GM19372 (cell line): ENCODE data around the gene MSI2.

Experiments
- ATAC-seq: cut with Tn5 transposase; IDR thresholded peaks from one replicate; pipeline ENCODE4 v1.9.1; 2021; ENCODE audit warnings: mild to moderate bottlenecking, low read depth, moderate library complexity; ENCODE audit not compliant: unreplicated experiment

Gene MSI2

DNA sequence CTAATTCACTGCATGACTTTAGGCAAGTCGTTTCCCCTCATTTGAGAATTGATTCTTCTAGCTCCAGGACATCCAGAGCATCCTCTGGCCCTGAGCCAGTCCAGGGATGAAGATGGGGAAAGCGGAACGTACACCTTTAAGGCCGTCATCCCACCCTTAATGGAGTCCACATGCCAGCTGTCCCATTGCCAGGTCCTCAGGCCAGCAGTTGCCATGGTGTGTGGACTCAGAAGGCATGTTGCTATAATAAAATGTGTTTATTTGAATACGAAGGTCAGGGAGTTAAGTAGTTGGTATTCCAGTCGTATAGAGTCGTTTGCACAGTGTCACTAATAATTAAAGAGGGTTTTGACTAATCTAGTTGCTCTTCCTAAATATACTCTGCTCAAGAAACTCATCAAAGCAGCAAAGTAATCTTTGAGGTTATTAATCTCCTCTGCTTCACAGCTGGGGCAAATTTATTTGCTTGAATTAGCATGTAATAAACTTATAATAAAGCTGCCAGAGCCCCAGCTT, 458.4 kb downstream of the MSI2 start:
- ATAC-seq: no peak

DNA sequence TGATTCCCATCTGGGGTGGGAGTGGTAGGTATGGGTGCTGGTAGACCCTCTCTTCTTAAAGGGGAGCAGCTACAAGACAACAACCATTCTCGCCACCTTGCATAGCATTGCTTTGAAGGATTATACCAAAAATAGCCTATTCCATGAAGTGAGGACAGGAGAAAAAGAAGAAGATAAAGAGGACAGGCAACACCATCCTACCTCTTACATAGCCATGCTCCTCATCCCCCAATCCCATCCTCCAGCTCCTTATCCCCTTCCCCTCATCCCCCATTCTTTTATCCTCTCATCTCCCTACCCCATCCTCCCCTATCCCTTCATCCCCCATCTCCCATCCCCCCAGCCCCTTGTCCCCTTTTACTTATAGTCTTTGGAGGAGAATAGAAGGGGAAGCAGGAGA, 459.7 kb downstream of the MSI2 start:
- ATAC-seq: no peak

DNA sequence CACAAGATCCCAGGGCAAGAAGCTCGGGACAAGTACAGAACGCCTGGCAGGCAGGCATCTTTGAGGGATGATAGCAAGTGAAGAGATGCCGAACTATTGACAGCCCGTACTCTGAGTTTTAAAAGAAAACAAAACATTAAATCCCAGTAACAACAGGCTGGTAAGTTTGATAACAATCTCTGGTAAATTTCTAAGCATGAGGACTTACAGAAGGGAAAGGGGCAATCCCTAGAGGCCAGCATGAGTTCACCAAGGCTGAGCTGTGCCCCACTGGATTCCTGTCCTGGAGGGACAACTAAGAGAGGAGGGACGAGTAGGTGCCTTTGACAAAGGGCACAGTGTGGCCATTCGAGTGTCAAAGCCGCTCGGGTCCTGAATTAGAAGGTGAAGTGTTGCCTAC, 462.6 kb downstream of the MSI2 start:
- ATAC-seq: no peak

DNA sequence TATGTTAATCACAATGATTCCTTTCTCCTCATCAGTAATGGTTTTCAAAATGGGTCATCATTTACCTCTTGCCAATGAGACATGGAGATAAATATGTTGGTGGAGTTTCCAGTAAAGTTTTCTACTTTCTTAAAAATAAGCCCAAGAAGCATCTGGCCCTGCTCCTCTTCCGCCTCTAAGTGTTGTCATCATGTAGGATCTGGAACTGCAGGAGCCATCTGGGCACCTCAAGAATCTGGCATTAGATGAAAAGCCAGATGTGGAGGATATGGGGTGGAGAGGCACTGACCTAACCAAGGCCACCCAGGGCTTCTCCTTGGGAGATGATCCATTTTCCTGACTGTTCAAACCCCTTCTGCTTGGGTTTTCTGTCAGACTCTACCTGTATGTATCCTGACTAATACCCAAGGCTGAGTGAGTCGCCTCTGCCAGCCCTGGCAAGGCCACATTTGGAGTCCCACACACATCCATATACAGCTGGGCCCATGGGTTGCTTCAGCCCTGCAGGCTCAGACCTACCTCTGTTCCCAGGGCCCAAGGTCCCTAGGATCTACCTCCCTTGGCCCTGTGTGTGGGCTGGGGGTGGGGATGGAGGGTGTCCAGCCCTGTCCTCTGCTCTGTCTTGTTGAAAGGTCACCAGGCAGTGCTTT, 464.2 kb downstream of the MSI2 start:
- no peak for ATAC-seq

DNA sequence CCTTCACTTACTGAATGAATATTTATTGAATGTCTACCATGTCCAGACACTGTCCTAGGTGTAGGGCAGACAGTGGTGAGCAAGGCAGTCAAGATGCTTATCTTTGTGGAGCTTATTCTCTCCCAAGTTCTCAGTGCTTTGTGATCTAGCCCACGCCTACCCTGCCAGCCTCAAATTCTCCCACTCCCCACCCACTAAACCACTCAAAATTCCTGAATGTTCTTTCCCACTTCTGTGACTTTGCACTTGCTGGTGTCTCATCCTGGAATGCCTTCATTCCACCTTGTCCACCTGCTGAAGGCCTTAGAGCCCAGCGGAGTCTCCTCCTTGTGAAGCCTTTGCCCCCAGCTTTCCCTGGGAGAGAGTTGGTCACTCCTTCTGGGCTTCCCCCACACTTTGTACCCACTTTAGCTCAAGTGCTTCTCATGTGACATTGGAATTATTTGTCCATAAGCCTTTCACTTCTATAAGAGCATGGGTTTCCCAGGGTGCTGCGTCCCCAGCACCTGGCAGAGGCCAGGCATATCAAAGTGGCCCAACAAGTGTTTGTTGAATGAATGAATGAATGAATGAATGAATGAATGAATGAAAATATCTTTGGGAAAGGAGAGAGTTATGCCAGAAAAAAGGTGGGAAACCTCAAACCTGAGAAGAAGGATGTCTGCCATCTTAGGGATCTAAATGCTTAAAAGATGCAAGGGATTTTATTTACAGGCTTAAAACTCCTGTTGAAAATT, 465.8 kb downstream of the MSI2 start:
- ATAC-seq: no peak

DNA sequence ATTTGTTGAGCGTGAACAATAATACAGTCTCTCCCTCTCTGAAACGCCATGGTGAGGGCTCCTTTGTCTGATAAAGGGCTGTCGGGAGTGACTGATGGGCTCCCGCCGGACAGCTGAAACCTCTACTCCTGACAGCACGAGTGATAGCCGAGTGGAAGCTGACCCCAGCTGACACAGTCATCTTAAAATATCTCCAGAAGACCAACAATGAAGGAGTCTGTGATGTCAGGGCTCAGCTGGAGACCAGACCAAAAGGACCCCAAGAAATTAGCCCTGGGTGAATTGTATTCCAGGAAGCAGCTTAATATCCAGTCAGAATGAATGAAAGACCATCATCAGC, 466.4 kb downstream of the MSI2 start:
- no peak for ATAC-seq

DNA sequence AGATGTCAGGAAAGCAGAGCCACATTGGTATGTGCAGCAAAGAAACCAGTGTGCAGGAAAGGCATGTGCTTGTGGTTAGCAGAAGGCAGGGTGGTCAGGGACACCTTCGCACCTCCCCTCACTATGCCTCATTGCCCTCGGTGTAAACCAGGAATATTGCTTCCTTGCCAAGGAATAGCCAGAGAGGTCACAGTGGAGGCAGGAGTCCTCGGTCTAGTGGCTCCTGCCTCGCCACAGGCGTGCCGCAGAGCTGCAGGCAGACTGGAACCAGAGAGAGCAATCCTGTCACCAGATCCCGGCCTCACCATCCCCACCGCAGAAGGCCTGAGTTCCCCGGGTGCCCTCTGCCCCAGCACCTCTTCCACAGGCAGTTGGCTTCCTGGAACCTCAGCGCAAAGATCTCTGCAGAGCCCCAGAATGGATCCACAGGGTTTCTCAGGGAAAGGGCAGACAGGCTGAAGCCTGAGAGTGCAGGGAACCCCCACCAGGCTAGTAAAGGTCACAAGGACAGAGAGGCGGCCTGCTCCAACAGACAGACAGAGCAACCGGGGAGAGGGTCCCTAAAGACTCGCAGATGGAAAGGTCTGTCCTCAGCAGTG, 467.2 kb downstream of the MSI2 start:
- ATAC-seq: no peak

DNA sequence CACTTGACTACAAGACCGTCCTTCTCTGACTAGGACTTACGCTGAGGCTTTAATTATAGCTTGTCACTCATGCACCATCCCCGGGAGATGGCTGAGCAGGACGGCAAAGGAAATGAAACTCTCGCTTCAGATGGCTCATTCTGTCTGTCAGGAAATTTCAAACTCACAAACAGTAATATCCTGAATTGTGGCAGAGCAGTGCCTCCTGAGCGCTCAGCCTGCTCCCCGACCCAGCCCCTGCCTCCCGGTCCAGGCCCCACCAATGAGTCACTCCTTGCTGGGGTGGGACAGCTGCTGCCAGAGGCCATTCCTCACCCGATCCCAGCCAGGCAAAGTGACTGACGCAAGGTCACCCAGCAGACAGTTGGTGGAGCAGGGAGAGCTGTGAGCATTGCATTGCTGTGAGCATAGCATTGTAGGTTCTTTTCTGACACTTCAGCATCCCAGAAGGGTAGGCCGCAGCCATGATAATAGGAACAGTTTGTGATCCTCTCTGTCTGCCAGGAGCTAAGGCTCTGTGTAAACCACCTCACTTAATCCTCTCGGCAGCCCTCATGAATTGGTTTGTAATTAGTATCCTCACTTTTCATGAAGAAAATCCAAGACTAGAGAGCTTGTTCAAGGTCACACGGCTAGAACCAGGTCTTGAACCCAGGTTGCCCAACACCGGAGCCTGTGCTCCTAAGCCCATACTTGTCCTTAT, 467.9 kb downstream of the MSI2 start:
- no peak for ATAC-seq

DNA sequence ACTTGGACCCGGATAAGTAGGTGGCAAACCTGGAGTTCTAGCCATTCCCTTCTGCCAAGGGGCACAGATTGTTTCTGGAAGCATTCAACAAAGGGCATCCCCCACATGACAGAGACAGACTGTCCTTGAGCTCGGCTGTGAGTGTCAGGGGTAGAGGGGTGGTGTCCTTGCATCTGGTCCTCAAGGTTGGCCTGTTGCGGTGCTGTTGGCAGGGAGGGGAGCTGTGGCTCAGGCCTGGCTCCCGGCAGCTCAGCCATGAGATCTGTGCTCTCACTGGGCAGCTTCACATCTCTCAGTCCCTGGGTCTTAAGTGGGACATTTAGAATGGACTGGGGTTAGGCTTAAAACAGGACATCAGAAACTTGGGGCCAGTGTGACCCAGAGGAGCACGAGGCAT, 468.4 kb downstream of the MSI2 start:
- no peak for ATAC-seq

DNA sequence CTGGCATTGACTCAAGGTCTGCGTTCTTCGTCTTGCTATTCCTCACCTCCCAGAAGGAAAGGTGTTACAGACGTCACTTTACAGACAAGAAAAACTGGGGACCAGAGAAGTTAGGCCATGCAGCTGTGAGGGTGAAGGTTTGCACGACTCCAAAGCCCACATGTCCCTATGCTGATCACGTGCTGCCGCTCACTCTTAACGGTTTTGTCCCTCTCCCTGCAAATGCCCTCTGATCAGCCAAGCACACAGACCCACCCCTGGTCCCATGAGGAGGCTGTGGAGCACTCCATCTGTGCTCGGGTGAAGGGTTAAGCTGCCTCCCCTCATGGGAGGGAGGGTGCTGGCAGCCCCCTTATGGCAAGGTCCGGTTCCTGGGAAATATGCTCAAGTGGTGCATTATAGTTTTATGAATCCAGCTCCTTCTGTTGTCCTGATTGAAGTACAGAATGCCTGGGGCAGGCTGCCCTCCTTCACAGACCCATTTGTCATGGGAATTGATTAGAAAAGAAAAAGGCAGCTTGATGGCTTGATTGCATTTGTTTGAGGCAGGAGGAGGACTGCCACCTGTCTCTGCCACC, 470.0 kb downstream of the MSI2 start:
- no peak for ATAC-seq

DNA sequence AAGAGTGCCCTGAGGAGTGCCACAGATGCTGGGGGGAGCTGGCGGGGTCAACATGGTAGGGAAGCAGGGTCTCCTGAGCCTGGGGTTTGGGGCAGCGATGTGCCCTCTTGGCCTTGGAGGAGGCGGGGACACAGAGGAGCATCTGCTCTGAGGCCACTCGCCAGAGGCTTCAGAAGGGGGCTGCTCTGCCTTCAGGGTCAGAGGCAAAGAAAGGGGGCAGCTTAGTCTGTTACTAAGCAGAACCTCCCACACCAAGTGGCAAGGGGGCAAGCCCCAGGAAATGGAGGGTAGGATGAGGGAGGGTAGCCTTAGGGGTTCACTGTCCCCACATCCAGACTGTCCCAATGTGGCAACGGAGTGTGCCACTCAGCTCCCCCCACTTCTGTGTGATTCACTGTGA, 470.5 kb downstream of the MSI2 start:
- no peak for ATAC-seq

DNA sequence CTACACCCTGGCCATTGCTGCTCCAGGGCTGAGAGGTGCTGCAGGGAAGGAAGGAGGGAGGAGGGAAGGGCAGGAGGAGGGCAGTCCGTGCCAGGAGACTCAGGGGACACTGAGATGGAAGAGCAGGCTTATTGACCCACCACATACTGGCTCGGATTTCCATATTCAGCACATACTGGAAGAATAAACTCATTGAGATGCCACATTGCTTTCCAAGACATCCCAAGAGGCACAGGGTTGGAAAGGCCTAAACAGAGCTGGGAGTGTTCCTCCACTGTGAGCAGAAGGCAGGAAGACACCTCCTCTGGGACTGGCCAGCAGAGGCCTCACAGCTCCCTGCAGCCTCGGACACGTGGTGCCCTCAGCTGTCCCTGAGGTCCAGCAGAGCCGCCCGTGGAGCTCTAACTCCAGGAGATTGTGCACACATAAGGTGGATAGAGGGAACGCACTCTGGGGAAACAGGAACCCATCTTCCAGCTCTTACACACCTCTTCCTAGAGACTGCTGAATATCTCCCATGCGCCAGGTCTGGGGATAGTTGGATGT, 471.4 kb downstream of the MSI2 start:
- ATAC-seq: no peak

DNA sequence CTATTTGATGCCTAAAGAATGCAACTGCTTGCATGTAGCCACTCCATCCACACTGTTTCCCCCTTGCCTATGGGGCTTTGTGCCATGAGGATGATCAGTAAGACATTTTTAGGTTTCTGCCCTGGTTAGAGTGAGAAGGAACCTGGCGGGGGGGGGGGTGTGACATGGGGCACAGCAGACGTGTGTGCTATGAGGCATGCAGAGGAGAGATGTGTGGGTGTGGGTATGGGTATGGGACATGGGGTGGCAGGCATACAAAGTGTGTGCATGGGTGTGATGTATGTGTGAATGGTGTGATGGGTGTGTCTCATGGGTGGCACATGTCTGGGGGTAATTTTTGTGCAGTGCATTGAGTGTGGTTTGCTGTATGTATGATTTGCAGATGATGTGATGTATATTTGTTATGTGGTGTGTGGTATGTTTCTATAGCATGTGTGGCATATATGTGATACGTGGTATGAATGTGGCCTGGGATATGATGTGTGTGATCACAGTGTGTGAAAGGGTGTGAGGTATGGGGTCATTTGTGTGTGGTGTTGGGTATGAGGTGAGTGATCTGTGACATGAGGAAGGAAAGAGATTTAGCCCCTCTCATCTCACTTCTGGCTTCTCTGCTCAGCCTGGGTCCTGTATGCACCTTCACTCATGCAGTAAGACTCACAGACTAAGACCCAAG, 473.8 kb downstream of the MSI2 start:
- no peak for ATAC-seq

DNA sequence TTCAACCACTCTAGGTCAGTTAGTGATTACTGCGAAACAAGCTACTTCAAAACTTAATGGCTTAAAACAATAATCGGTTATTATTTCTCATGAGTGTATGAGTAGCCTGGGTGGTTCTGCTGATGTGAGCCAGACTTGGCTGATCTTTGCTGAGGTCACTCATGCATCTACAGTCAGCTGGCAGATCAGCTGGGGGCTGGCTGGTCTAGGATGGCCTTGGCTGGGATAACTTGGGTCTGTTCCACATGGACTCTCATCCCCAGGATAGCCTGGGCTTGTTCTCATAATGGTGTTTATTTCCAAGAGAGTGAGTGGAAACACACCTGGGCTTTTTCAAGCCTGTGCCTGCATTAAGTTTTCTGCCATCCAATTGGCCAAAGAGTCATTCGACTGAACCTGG, 475.7 kb downstream of the MSI2 start:
- ATAC-seq: no peak

DNA sequence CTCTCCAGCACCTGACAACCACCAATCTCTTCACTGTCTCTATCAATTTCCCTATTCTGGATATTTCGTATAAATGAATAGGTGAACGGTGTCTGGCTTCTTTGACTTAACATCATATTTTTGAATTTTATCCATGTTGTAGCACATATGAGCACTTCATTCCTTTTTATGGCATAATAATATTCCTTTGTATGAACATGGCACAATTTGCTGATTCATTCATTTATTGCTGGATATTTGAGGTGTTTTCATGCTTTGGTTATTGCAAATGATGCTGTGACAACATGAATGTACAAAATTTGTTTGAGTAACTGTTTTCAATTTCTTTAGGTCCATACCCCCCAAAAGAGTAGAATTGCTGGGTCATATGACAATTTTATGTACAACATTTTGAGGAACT, 476.8 kb downstream of the MSI2 start:
- no peak for ATAC-seq
